K562 (cell line): ENCODE data around the gene HIVEP2.

Experiments used
- EZH2 ChIP-seq: IDR thresholded peaks from 2 replicates; pipeline ENCODE4 v1.6.1; 2012; ENCODE audit warnings: low read depth, mild to moderate bottlenecking, inconsistent platforms, low read length, borderline replicate concordance
- HNRNPH1 ChIP-seq: fragments of 200-400 bp; formaldehyde crosslinking; optimal IDR thresholded peaks from 2 replicates; pipeline ENCODE3; 2017; ENCODE audit warnings: low read depth, mild to moderate bottlenecking, low read length, moderate library complexity
- POLR2AphosphoS2 ChIP-seq: IDR thresholded peaks from 2 replicates; pipeline ENCODE4 v1.6.1; 2012; ENCODE audit warnings: low read length, improper control_type of control experiment
- TF ChIP-seq, protein P1 (sequence below): sonication (generic); formaldehyde crosslinking; IDR thresholded peaks from 2 replicates; pipeline ENCODE4 v1.8.1; 2023; ENCODE audit warnings: mild to moderate bottlenecking, missing genetic modification reagents

DNA sequence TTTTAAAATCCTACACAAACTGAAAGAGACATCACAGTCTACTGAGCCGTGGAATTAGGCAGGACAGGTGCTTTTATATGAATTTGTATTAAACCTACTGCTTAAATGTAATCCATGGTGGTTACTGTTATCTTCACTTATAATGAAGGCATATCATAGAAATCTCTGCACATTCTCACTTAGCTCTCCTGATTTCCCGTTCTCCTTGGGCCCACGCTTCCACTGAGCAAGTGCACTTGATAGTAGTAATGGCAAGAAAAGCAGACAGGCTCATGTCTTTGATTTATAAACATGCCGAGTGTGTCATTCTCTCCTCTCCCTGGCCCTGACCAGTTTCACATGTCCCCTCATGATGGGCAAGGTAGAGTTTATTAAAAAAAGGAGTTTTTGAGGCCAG, 186.3 kb downstream of the HIVEP2 start:
- no peak for TF ChIP-seq HNRNPH1
- TF ChIP-seq, protein P1, sequence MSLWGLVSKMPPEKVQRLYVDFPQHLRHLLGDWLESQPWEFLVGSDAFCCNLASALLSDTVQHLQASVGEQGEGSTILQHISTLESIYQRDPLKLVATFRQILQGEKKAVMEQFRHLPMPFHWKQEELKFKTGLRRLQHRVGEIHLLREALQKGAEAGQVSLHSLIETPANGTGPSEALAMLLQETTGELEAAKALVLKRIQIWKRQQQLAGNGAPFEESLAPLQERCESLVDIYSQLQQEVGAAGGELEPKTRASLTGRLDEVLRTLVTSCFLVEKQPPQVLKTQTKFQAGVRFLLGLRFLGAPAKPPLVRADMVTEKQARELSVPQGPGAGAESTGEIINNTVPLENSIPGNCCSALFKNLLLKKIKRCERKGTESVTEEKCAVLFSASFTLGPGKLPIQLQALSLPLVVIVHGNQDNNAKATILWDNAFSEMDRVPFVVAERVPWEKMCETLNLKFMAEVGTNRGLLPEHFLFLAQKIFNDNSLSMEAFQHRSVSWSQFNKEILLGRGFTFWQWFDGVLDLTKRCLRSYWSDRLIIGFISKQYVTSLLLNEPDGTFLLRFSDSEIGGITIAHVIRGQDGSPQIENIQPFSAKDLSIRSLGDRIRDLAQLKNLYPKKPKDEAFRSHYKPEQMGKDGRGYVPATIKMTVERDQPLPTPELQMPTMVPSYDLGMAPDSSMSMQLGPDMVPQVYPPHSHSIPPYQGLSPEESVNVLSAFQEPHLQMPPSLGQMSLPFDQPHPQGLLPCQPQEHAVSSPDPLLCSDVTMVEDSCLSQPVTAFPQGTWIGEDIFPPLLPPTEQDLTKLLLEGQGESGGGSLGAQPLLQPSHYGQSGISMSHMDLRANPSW (CRISPR knock-in tag), result no peak
- TF ChIP-seq POLR2AphosphoS2, result no peak
- TF ChIP-seq EZH2, result no peak
